WI38 (cell line): Measurements from ENCODE around the gene RBM33.

Experiments used
- H3K4me3 ChIP-seq: 2 replicates; pipeline ENCODE4 v1.5.1; 2011; ENCODE audit warnings: low read depth, mild to moderate bottlenecking, control low read depth, low read length
- CTCF ChIP-seq: IDR thresholded peaks from 2 replicates; pipeline ENCODE4 v1.5.1; 2012; ENCODE audit warnings: low read depth, mild to moderate bottlenecking, control low read depth, low read length

RBM33 gene

GRCh38 chr7:155676052-155676451 lies 31.6 kb downstream of the RBM33 start:
- TF ChIP-seq CTCF = no peak
- no peak overlapping the region for H3K4me3 ChIP-seq

- no peak overlapping the region for H3K4me3 ChIP-seq
- TF ChIP-seq CTCF = no peak
These were observed 33.2 kb downstream of the RBM33 start for GRCh38 chr7:155677688-155678087.

- TF ChIP-seq CTCF = no peak
- no peak overlapping the region for H3K4me3 ChIP-seq
These were observed 35.7 kb downstream of the RBM33 start for GRCh38 chr7:155680124-155680523.

- no peak for TF ChIP-seq CTCF
These were observed 36.4 kb downstream of the RBM33 start for GRCh38 chr7:155680864-155681263.

GRCh38 chr7:155681663-155682062 lies 37.2 kb downstream of the RBM33 start:
- TF ChIP-seq CTCF = no peak
- H3K4me3 ChIP-seq = no peak overlapping the region

More at GRCh38 chr7:155680864-155681263, 36.4 kb downstream of the RBM33 start:
- H3K4me3 ChIP-seq = no peak overlapping the region

GRCh38 chr7:155682484-155682883 lies 38.0 kb downstream of the RBM33 start:
- TF ChIP-seq CTCF = no peak
- no peak overlapping the region for H3K4me3 ChIP-seq

- no peak for TF ChIP-seq CTCF
These were observed 38.6 kb downstream of the RBM33 start for GRCh38 chr7:155683098-155683497.

More at GRCh38 chr7:155683098-155683497, 38.6 kb downstream of the RBM33 start:
- H3K4me3 ChIP-seq = no peak overlapping the region
